CD4-positive, alpha-beta T cell (primary cell): ENCODE data around the gene MACROH2A1. TPM values are rescaled to one million over a fixed set of nuclear protein-coding genes. Genes with fewer than 3 reads are reported as not detected.

Source experiments
- ATAC-seq: fragments of 200-7000 bp; cut with Tn5 transposase; one replicate; pipeline ENCODE4 v1.10.0; 2022; ENCODE audit warnings: mild to moderate bottlenecking; ENCODE audit not compliant: poor library complexity
- CTCF ChIA-PET: fragments of 350-600 bp; sonication (Branson Sonifier 250); formaldehyde crosslinking; loops from one replicate; lab custom pipeline; 2021; ENCODE audit warnings: antibody characterized with exemption, inconsistent platforms; lab: Charles Lee
- POLR2A ChIA-PET: fragments of 350-600 bp; sonication (Branson Sonifier 250); formaldehyde crosslinking; loops from one replicate; lab custom pipeline; 2021; ENCODE audit warnings: antibody characterized with exemption, inconsistent platforms; lab: Charles Lee
- DNase-seq, 14 experiments: peaks; one replicate each; pipeline ENCODE4 v3.0.0-alpha.2; 2013 to 2020; ENCODE audit warnings: mixed read lengths in 2 of 14
- H3K27ac ChIP-seq, 2 donors: one replicate each; pipeline versions ENCODE4 v1.5.1 to v1.7.0; 2013; ENCODE audit warnings: low read length in 2 of 2, low read depth in 1 of 2, mild to moderate bottlenecking in 1 of 2
- H3K27me3 ChIP-seq, 2 experiments: 1 replicate in 1 of 2; 2 replicates in 1 of 2; pipeline versions ENCODE4 v1.6.1 to v1.7.0; 2013; ENCODE audit warnings: low read length in 2 of 2, control low read depth in 1 of 2, mild to moderate bottlenecking in 1 of 2, moderate library complexity in 1 of 2; ENCODE audit not compliant: insufficient read depth in 2 of 2, control insufficient read depth in 1 of 2
- H3K36me3 ChIP-seq: one replicate; pipeline ENCODE4 v1.6.1; 2013; ENCODE audit warnings: low read length, control low read depth; ENCODE audit not compliant: insufficient read depth
- H3K4me1 ChIP-seq: one replicate; pipeline ENCODE4 v1.6.1; 2013; ENCODE audit warnings: low read length, control low read depth; ENCODE audit not compliant: insufficient read depth
- H3K4me3 ChIP-seq: one replicate; pipeline ENCODE4 v1.5.1; 2013; ENCODE audit warnings: mild to moderate bottlenecking, low read length, moderate library complexity
- H3K9me3 ChIP-seq, 2 experiments: 1 replicate in 1 of 2; 2 replicates in 1 of 2; pipeline versions ENCODE4 v1.6.1 to v1.7.0; 2013; ENCODE audit warnings: low read length in 2 of 2, mild to moderate bottlenecking in 2 of 2, control low read depth in 1 of 2, moderate library complexity in 1 of 2; ENCODE audit not compliant: control insufficient read depth in 1 of 2, insufficient read depth in 1 of 2
- H3K27ac Mint-ChIP-seq: one replicate; pipeline ENCODE4 v1.8.0; 2020; ENCODE audit warnings: mixed read lengths
- H3K27me3 Mint-ChIP-seq: one replicate; pipeline ENCODE4 v1.8.0; 2021; ENCODE audit warnings: mixed read lengths
- H3K36me3 Mint-ChIP-seq: one replicate; pipeline ENCODE4 v1.8.0; 2021; ENCODE audit warnings: low read depth, mixed read lengths
- H3K4me1 Mint-ChIP-seq: one replicate; pipeline ENCODE4 v1.8.0; 2021; ENCODE audit warnings: low read depth, mixed read lengths
- H3K4me3 Mint-ChIP-seq: one replicate; pipeline ENCODE4 v1.8.0; 2020; ENCODE audit warnings: mild to moderate bottlenecking, mixed read lengths
- H3K9me3 Mint-ChIP-seq: one replicate; pipeline ENCODE4 v1.8.0; 2020; ENCODE audit warnings: mixed read lengths
- CTCF ChIP-seq: fragments of 200-600 bp; IDR thresholded peaks from one replicate; pipeline ENCODE4 v1.8.0; 2022; ENCODE audit warnings: antibody characterized with exemption, mild to moderate bottlenecking
- intact Hi-C, 2 experiments: fragments of 100-400 bp; cut with DNase I in 1 of 2; cut with micrococcal nuclease in 1 of 2; formaldehyde crosslinking; loops; one replicate each; pipeline versions ENCODE4 v1.15.1 to v1.9.0; 2023 to 2025; cut with DNase I, micrococcal nuclease
- total RNA-seq, 174 experiments: library from RNA in 2 of 174; stranded (reverse) in 2 of 174; gene quantifications; one replicate each; pipeline ENCODE4 v1.2.3 and lab custom pipeline; 2021 to 2026

The MACROH2A1 gene
- total RNA-seq, 2 experiments from 2014 or later: 114 to 120 TPM

- no peaks in the 10 kb centered on the region for H3K27me3 Mint-ChIP-seq
- intact Hi-C loops: no loop called here
- H3K27me3 ChIP-seq: no peaks in the 10 kb centered on the region
- H3K4me3 Mint-ChIP-seq: no peak overlapping the region
- H3K9me3 ChIP-seq: no peaks in the 10 kb centered on the region
- POLR2A ChIA-PET: no interaction called here
- no peak for TF ChIP-seq CTCF
- DNase-seq: no peak
- H3K27ac Mint-ChIP-seq: no peak overlapping the region
- CTCF ChIA-PET: no interaction called here
- no peak overlapping the region for H3K27ac ChIP-seq
- H3K4me1 Mint-ChIP-seq: no peaks in the 10 kb centered on the region
- H3K9me3 Mint-ChIP-seq: no peaks in the 10 kb centered on the region
- H3K4me3 ChIP-seq: no peak overlapping the region
- peaks cover 79% of the 10 kb centered on the region for H3K36me3 ChIP-seq
- ATAC-seq: no peak
- no peaks in the 10 kb centered on the region for H3K4me1 ChIP-seq
- H3K36me3 Mint-ChIP-seq: peaks cover 83% of the 10 kb centered on the region
These were observed 54.7 kb downstream of the MACROH2A1 start for GRCh38 chr5:135344349-135344748.

GRCh38 chr5:135343413-135343812 is 55.6 kb downstream of the MACROH2A1 start:
- Histone ChIP-seq H3K4me3 (no peak overlapping the region), H3K27me3 (no peaks in the 10 kb centered on the region), H3K4me1 (no peaks in the 10 kb centered on the region), H3K9me3 (no peaks in the 10 kb centered on the region), H3K27ac (no peak overlapping the region), H3K36me3 (peaks cover 80% of the 10 kb centered on the region)
- CTCF ChIA-PET: no interaction called here
- ATAC-seq (no peak), DNase-seq (no peak)
- POLR2A ChIA-PET: no interaction called here
- H3K9me3 Mint-ChIP-seq: no peaks in the 10 kb centered on the region
- no peaks in the 10 kb centered on the region for H3K4me1 Mint-ChIP-seq
- no peak for TF ChIP-seq CTCF
- peaks cover 85% of the 10 kb centered on the region for H3K36me3 Mint-ChIP-seq
- no peak overlapping the region for H3K4me3 Mint-ChIP-seq
- no peaks in the 10 kb centered on the region for H3K27me3 Mint-ChIP-seq
- intact Hi-C loops: no loop called here
- H3K27ac Mint-ChIP-seq: no peak overlapping the region

- H3K27me3 Mint-ChIP-seq: no peaks in the 10 kb centered on the region
- CTCF ChIA-PET: no interaction called here
These were observed 56.5 kb downstream of the MACROH2A1 start for GRCh38 chr5:135342551-135342875.

More at GRCh38 chr5:135342551-135342875, 56.5 kb downstream of the MACROH2A1 start:
- Mint-ChIP-seq H3K4me3 (no peak overlapping the region), H3K4me1 (no peaks in the 10 kb centered on the region), H3K27ac (no peak overlapping the region), H3K9me3 (no peaks in the 10 kb centered on the region), H3K36me3 (peaks cover 94% of the 10 kb centered on the region)
- DNase-seq (no peak), ATAC-seq (no peak)
- intact Hi-C loops: no loop called here
- no peak overlapping the region for H3K27ac ChIP-seq
- H3K4me3 ChIP-seq: no peak overlapping the region
- TF ChIP-seq CTCF: no peak
- POLR2A ChIA-PET: interaction anchor here (0.8 kb wide), 1 partner anchor 35 kb away, joined by 3 read pairs; no protein-coding TSS in a partner anchor
- H3K4me1 ChIP-seq: no peaks in the 10 kb centered on the region
- no peaks in the 10 kb centered on the region for H3K9me3 ChIP-seq
- H3K27me3 ChIP-seq: no peaks in the 10 kb centered on the region
- H3K36me3 ChIP-seq: peaks cover 84% of the 10 kb centered on the region
